SK-N-SH (cell line): ENCODE data around the gene VPREB1.
"Not testable (repeated sequence)": the region's sequence is repeated elsewhere in the genome, so short reads cannot be mapped to it uniquely, and the experiment has no call there.

ENCODE experiments used
- CTCF ChIP-seq: fragments of 200-600 bp; sonication (generic); IDR thresholded peaks from 2 replicates; pipeline ENCODE4 v1.6.1; 2017; ENCODE audit warnings: antibody characterized with exemption, mild to moderate bottlenecking, moderate library complexity
- EZH2phosphoT487 ChIP-seq: fragments of 200-600 bp; sonication (generic); IDR thresholded peaks from 2 replicates; pipeline ENCODE4 v1.6.1; 2017; ENCODE audit warnings: low read depth, mixed run types, mild to moderate bottlenecking, antibody characterized with exemption, moderate library complexity, borderline replicate concordance
- JUND ChIP-seq: IDR thresholded peaks from 2 replicates; pipeline ENCODE4 v1.4.0; 2012
- MEF2A ChIP-seq: IDR thresholded peaks from 2 replicates; pipeline ENCODE4 v1.4.0; 2012; ENCODE audit warnings: low read depth, borderline replicate concordance
- POLR2AphosphoS5 ChIP-seq: IDR thresholded peaks from 2 replicates; pipeline ENCODE4 v1.6.1; 2012; ENCODE audit warnings: low read depth, low read length
- RAD21 ChIP-seq: IDR thresholded peaks from 2 replicates; pipeline ENCODE4 v1.6.1; 2012; ENCODE audit warnings: mild to moderate bottlenecking, low read length
- TCF12 ChIP-seq: IDR thresholded peaks from 2 replicates; pipeline ENCODE4 v1.4.0; 2012
- YY1 ChIP-seq: IDR thresholded peaks from 2 replicates; pipeline ENCODE4 v1.4.0; 2012; ENCODE audit warnings: low read depth, mild to moderate bottlenecking

- not testable (repeated sequence) for TF ChIP-seq CTCF, MEF2A, POLR2AphosphoS5, RAD21, TCF12, JUND, EZH2phosphoT487, YY1
These were observed 19.2 kb downstream of the VPREB1 start for GRCh38 chr22:22263823-22264222.
